B cell (primary cell): ENCODE results near the gene GJC1. TPM values are rescaled to one million over a fixed set of nuclear protein-coding genes. Genes with fewer than 3 reads are reported as not detected.

Source experiments
- ATAC-seq: fragments of 200-7000 bp; cut with Tn5 transposase; one replicate; pipeline ENCODE4 v1.10.0; 2021; ENCODE audit warnings: low read depth, mild to moderate bottlenecking, moderate number of reproducible peaks, moderate library complexity
- CTCF ChIA-PET: fragments of 350-600 bp; sonication (Branson Sonifier 250); formaldehyde crosslinking; loops from one replicate; lab custom pipeline; 2021; ENCODE audit warnings: antibody characterized with exemption, inconsistent platforms; lab: Charles Lee
- POLR2A ChIA-PET: fragments of 350-600 bp; sonication (Branson Sonifier 250); formaldehyde crosslinking; loops from one replicate; lab custom pipeline; 2021; ENCODE audit warnings: antibody characterized with exemption; lab: Charles Lee
- DNase-seq: peaks from one replicate; pipeline ENCODE4 v3.0.0; 2013
- H2AFZ ChIP-seq: 2 replicates; pipeline ENCODE4 v1.6.1; 2012; ENCODE audit warnings: mild to moderate bottlenecking, low read depth, low read length; ENCODE audit not compliant: insufficient read depth, poor library complexity, severe bottlenecking
- H3K27ac ChIP-seq, 2 donors: 1 replicate in 1 of 2; 2 replicates in 1 of 2; pipeline ENCODE4 v1.5.1; 2012 to 2013; ENCODE audit warnings: low read length in 2 of 2, mild to moderate bottlenecking in 2 of 2, moderate library complexity in 1 of 2
- H3K27me3 ChIP-seq, 4 experiments: fragments of 200-600 bp in 1 of 4; sonication (generic) in 1 of 4; replicated peaks in 1 of 4; 1 replicate in 2 of 4; 2 replicates in 2 of 4; pipeline versions ENCODE4 v1.6.1 to v1.7.0; 2013 to 2016; ENCODE audit warnings: low read length in 3 of 4, mild to moderate bottlenecking in 2 of 4, mixed read lengths in 1 of 4, moderate library complexity in 1 of 4; ENCODE audit not compliant: insufficient read depth in 4 of 4, control insufficient read depth in 3 of 4; ENCODE audit errors: control extremely low read depth in 1 of 4
- H3K36me3 ChIP-seq, 2 experiments: replicated peaks in 1 of 2; 1 replicate in 1 of 2; 2 replicates in 1 of 2; pipeline versions ENCODE4 v1.6.1 to v1.7.1; 2013; ENCODE audit warnings: low read length in 1 of 2; ENCODE audit not compliant: insufficient read depth in 2 of 2, control insufficient read depth in 1 of 2; ENCODE audit errors: control extremely low read depth in 1 of 2, extremely low read depth in 1 of 2
- H3K4me1 ChIP-seq, 2 donors: fragments of 200-600 bp in 1 of 2; sonication (generic) in 1 of 2; 1 replicate in 1 of 2; 2 replicates in 1 of 2; pipeline versions ENCODE4 v1.5.1 to v1.6.1; 2013 to 2017; ENCODE audit warnings: low read length in 2 of 2; ENCODE audit not compliant: control insufficient read depth in 2 of 2, insufficient read depth in 2 of 2
- H3K4me2 ChIP-seq: replicated peaks from 2 replicates; pipeline ENCODE3; 2012; ENCODE audit warnings: mild to moderate bottlenecking, low read depth, low read length; ENCODE audit not compliant: poor library complexity, severe bottlenecking
- H3K4me3 ChIP-seq, 5 experiments: fragments of 200-600 bp in 1 of 5; sonication (generic) in 1 of 5; 1 replicate in 3 of 5; 2 replicates in 2 of 5; pipeline versions ENCODE4 v1.5.1 to v1.7.0; 2011 to 2016; ENCODE audit warnings: low read length in 4 of 5, mild to moderate bottlenecking in 4 of 5, low read depth in 2 of 5, control low read depth in 1 of 5, moderate library complexity in 1 of 5; ENCODE audit not compliant: insufficient read depth in 1 of 5; ENCODE audit errors: control extremely low read depth in 1 of 5, extremely low read depth in 1 of 5
- H3K79me2 ChIP-seq: fragments of 200-600 bp; sonication (generic); one replicate; pipeline ENCODE4 v1.6.0; 2016; ENCODE audit warnings: low read length; ENCODE audit not compliant: control insufficient read depth, insufficient read depth
- H3K9ac ChIP-seq: fragments of 200-600 bp; sonication (generic); 2 replicates; pipeline ENCODE4 v1.6.1; 2017; ENCODE audit warnings: mild to moderate bottlenecking, low read length, moderate library complexity
- H3K9me3 ChIP-seq, 3 donors: one replicate each; pipeline versions ENCODE4 v1.6.1 to v1.7.1; 2013; ENCODE audit warnings: low read length in 2 of 3; ENCODE audit not compliant: control insufficient read depth in 2 of 3, insufficient read depth in 1 of 3; ENCODE audit errors: control extremely low read depth in 1 of 3
- H4K20me1 ChIP-seq: 2 replicates; pipeline ENCODE4 v1.6.0; 2012; ENCODE audit warnings: mild to moderate bottlenecking, low read length; ENCODE audit not compliant: insufficient read depth, control insufficient read depth, poor library complexity, severe bottlenecking
- H3K27ac Mint-ChIP-seq: one replicate; pipeline ENCODE4 v1.8.0; 2021; ENCODE audit warnings: mixed read lengths
- H3K27me3 Mint-ChIP-seq: one replicate; pipeline ENCODE4 v1.8.0; 2021; ENCODE audit warnings: mixed read lengths
- H3K4me1 Mint-ChIP-seq: one replicate; pipeline ENCODE4 v1.8.0; 2021; ENCODE audit warnings: mixed read lengths
- H3K4me3 Mint-ChIP-seq: one replicate; pipeline ENCODE4 v1.8.0; 2021; ENCODE audit warnings: mixed read lengths
- H3K9me3 Mint-ChIP-seq: one replicate; pipeline ENCODE4 v1.8.0; 2022; ENCODE audit warnings: mixed read lengths; ENCODE audit not compliant: insufficient read depth
- EZH2 ChIP-seq: IDR thresholded peaks from 2 replicates; pipeline ENCODE4 v1.6.1; 2012; ENCODE audit warnings: borderline replicate concordance, low read depth, mild to moderate bottlenecking, moderate library complexity, low read length; ENCODE audit not compliant: insufficient read depth, poor library complexity, severe bottlenecking
- WGBS: methylation state at CpG from one replicate; pipeline ENCODE4 v1.1.5; 2013; ENCODE audit warnings: missing lambda C conversion rate; ENCODE audit not compliant: insufficient coverage; 5-methylcytosine and 5-hydroxymethylcytosine counted together
- intact Hi-C: fragments of 100-400 bp; cut with micrococcal nuclease; formaldehyde crosslinking; loops from one replicate; pipeline ENCODE4 v1.10.0; 2022
- polyA plus RNA-seq: library from polyadenylated mRNA; depleted of rRNA; stranded (reverse); fragments of >200 nt; gene quantifications from 2 replicates; pipeline ENCODE4 v1.2.3, GENCODE V29; 2012
- total RNA-seq, 2 donors: library from RNA; stranded (reverse); fragments of 120-200 nt in 1 of 2; gene quantifications; 1 replicate in 1 of 2; 2 replicates in 1 of 2; pipeline versions ENCODE4 v1.2.3 to v1.2.4, GENCODE V29; 2013 to 2022
- TF ChIP-seq, protein P1 (sequence below): fragments of 200-600 bp; IDR thresholded peaks from one replicate; pipeline ENCODE4 v1.8.0; 2022; ENCODE audit warnings: antibody characterized with exemption, mild to moderate bottlenecking

GJC1 gene
- total and polyA plus RNA-seq, 2 donors (not counting 1 experiment from before 2014, with no cell fraction given), result not detected

- no peak overlapping the region for H3K4me3 ChIP-seq
- 97% methylated on average over 7 of the region's 7 CpGs for WGBS
- ATAC-seq (no peak), DNase-seq (no peak)
- no peaks in the 10 kb centered on the region for H3K9me3 ChIP-seq
- TF ChIP-seq EZH2, result no peak
- TF ChIP-seq, protein P1, sequence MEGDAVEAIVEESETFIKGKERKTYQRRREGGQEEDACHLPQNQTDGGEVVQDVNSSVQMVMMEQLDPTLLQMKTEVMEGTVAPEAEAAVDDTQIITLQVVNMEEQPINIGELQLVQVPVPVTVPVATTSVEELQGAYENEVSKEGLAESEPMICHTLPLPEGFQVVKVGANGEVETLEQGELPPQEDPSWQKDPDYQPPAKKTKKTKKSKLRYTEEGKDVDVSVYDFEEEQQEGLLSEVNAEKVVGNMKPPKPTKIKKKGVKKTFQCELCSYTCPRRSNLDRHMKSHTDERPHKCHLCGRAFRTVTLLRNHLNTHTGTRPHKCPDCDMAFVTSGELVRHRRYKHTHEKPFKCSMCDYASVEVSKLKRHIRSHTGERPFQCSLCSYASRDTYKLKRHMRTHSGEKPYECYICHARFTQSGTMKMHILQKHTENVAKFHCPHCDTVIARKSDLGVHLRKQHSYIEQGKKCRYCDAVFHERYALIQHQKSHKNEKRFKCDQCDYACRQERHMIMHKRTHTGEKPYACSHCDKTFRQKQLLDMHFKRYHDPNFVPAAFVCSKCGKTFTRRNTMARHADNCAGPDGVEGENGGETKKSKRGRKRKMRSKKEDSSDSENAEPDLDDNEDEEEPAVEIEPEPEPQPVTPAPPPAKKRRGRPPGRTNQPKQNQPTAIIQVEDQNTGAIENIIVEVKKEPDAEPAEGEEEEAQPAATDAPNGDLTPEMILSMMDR, result no peak
- no peak overlapping the region for H3K4me2 ChIP-seq
- POLR2A ChIA-PET, result no interaction called here
- H3K9me3 Mint-ChIP-seq, result no peaks in the 10 kb centered on the region
- intact Hi-C loops, result no loop called here
- no peak overlapping the region for H3K27ac ChIP-seq
- H3K36me3 ChIP-seq, result peaks cover 0 to 9% of the 10 kb centered on the region in 2 experiments
- H3K27ac Mint-ChIP-seq, result no peak overlapping the region
- no peaks in the 10 kb centered on the region for H3K4me1 ChIP-seq
- no peak overlapping the region for H3K9ac ChIP-seq
- no peak overlapping the region for H2AFZ ChIP-seq
- no peaks in the 10 kb centered on the region for H3K4me1 Mint-ChIP-seq
- H3K27me3 ChIP-seq, result peaks cover 0 to 2% (median 0%) of the 10 kb centered on the region in 4 experiments
- H4K20me1 ChIP-seq, result no peaks in the 10 kb centered on the region
- no peak overlapping the region for H3K4me3 Mint-ChIP-seq
- no peaks in the 10 kb centered on the region for H3K79me2 ChIP-seq
- peaks cover 3% of the 10 kb centered on the region for H3K27me3 Mint-ChIP-seq
- CTCF ChIA-PET, result no interaction called here
Measured at GRCh38 chr17:44751331-44751730, 78.8 kb downstream of the GJC1 start.

- no peak overlapping the region for H3K4me2 ChIP-seq
- 93% methylated on average over 8 of the region's 9 CpGs for WGBS
- H3K79me2 ChIP-seq, result no peaks in the 10 kb centered on the region
- ChIA-PET POLR2A (no interaction called here), CTCF (no interaction called here)
- intact Hi-C loops, result no loop called here
- peaks cover 3% of the 10 kb centered on the region for H3K27me3 Mint-ChIP-seq
- no peak overlapping the region for H3K27ac ChIP-seq
- H3K4me1 ChIP-seq, result no peaks in the 10 kb centered on the region
- no peaks in the 10 kb centered on the region for H3K27me3 ChIP-seq
- H3K27ac Mint-ChIP-seq, result no peak overlapping the region
- no peaks in the 10 kb centered on the region for H3K9me3 Mint-ChIP-seq
- TF ChIP-seq EZH2, result no peak
- TF ChIP-seq, protein P1, result no peak
- ATAC-seq (no peak), DNase-seq (no peak)
- no peak overlapping the region for H2AFZ ChIP-seq
- H3K9me3 ChIP-seq, result no peaks in the 10 kb centered on the region
- H3K4me3 ChIP-seq, result no peak overlapping the region
- no peaks in the 10 kb centered on the region for H3K4me1 Mint-ChIP-seq
- H3K36me3 ChIP-seq, result peaks cover 0 to 9% of the 10 kb centered on the region in 2 experiments
- H3K4me3 Mint-ChIP-seq, result no peak overlapping the region
- no peak overlapping the region for H3K9ac ChIP-seq
- H4K20me1 ChIP-seq, result no peaks in the 10 kb centered on the region
Measured at GRCh38 chr17:44749980-44750318, 80.1 kb downstream of the GJC1 start.
